Activated naive CD8-positive, alpha-beta T cell treated with anti-CD3 and anti-CD28 coated beads, Interleukin-2, amount 50 U/mL, for 16 hours (primary cell): ENCODE data around the gene ADAM17.
"Not testable (repeated sequence)": the region's sequence is repeated elsewhere in the genome, so short reads cannot be mapped to it uniquely, and the experiment has no call there.

Experiments
- DNase-seq: peaks from one replicate; pipeline ENCODE4 v3.0.0-alpha.2; 2020; ENCODE audit warnings: low read depth, low spot score

Gene ADAM17

GRCh38 chr2:9565436-9566153 is 10.0 kb upstream of the ADAM17 start:
- no peak for DNase-seq

- DNase-seq, result no peak
Observed at GRCh38 chr2:9560628-9561027, 5.0 kb upstream of the ADAM17 start.

GRCh38 chr2:9558948-9559381 is 3.3 kb upstream of the ADAM17 start:
- no peak for DNase-seq

DNA sequence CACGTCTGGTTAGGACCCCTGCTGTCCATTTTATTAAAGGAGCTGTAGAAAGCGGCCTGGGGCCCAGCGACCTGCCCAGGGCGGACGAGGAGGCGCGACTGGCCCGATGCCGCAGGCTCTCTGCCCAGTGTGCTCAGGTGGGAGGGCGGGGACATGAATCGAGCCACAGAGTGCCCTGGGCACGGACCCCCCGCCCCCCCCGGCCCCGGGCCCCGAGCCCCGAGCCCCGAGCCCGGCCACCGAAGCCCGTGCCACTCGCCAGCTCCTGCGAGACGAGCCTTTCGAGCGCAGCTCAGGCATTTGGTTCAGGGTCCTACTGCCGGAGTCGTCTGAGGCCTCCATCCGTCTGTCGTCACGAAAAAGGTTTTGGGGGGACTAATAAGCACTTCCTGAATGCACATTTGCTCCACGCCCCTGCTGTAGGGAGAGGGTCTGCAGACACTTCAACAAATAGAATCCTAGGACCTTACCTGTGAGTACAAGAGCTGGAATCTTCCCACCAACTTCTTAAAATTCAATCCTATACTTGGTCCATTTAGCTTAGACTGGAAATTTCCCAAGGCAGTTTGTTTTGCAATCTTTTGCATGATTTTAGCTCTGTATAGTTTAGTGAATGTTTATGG is 602 bp upstream of the ADAM17 start:
- no peak for DNase-seq

- DNase-seq, result no peak
Observed at GRCh38 chr2:9554921-9555296, 721 bp downstream of the ADAM17 start.

- DNase-seq, result no peak
Observed at GRCh38 chr2:9552219-9553178, 3.1 kb downstream of the ADAM17 start.

DNA sequence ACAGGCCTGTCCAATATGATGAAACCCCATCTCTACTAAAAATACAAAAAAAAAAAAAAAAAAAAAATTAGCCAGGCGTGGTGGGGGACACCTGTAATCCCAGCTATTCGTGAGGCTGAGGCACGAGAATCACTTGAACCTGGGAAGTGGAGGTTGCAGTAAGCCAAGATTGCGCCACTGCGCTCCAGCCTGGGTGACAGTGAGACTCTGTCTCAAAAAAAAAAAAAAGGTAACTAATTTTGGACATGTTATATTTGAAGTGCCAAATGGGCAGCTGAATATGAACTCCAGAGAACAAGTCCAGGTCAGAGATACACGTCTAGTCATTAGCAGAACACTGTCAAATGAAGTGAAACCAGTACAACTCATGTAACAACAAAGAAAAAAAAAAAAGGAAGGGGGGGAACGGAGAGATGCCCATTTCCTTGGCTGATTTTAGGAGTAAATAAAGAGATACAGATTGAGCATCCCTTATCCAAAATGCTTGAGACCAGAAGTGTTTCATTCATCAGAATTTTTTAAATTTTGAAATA is 4.7 kb downstream of the ADAM17 start:
- not testable (repeated sequence) for DNase-seq

GRCh38 chr2:9549420-9549819 is 6.2 kb downstream of the ADAM17 start:
- DNase-seq, result no peak

DNA sequence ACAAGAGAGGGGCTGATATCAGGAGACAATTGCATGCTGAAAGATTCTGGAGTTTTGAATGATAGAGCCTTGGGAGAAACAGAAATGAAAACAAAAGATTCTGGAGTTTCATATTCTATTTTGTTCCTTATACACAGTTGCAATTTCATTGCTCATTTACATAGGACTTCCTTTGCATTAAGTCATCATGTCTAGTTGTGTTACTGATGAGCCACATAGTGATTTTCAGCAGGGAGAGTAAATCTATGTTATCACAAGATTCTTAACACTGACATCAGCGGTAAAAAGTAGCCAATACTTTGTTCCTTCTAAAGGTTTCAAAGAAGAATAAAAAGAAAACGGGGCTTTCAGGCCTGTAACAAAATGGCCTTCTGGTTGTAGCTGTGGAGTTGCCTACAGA is 7.1 kb downstream of the ADAM17 start:
- no peak for DNase-seq

DNA sequence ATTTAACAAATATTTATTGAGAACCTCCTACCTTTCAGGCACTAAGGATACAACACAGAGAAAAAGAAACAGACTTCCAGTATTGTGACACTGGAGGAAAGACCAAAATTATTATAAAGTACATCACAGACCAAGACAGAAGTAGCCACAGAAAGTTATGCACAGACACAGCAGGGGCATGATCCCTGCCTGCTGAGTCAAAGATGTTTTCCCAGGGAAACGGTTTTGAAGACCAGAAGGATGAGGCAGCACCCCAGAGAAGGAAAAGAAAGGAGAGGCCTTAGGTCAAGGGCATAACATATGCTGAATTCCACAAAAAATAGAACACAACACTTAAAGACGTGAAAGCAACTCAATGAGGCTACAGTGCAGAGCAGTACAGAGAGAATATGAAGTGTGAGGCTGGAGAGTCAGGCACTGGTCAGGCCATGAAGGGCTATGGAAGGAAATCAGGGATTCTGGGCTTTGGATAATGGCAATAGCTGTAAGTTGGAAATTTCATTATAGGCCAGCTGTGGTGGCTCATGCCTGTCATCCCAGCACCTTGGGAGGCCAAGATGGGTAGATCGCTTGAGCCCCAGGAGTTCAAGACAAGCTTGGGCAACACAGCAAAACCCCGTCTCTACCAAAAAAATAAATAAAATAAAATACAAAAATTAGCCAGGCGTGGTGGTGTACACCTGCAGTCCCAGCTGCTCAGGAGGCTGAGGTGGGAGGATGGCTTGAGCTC is 8.2 kb downstream of the ADAM17 start:
- DNase-seq, result no peak

DNA sequence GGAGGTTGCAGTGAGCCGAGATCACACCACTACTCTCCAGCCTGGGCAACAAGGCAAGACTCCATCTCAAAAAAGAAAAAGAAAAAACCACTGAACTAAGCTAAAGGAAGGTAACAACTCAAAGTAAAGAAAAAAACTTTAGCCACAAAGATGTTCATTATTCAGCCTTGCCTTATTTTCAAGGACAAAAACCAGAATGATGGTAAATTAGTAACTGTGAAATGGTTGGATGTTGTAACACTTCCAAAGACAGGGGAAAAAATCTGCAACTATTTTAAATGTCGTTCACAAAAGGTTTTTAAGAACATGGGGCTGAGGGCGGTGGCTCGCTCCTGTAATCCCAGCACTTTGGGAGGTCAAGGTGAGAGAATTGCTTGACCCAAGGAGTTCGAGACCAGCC is 10.1 kb downstream of the ADAM17 start:
- no peak for DNase-seq

- no peak for DNase-seq
Observed at GRCh38 chr2:9543557-9543956, 12.1 kb downstream of the ADAM17 start.

DNA sequence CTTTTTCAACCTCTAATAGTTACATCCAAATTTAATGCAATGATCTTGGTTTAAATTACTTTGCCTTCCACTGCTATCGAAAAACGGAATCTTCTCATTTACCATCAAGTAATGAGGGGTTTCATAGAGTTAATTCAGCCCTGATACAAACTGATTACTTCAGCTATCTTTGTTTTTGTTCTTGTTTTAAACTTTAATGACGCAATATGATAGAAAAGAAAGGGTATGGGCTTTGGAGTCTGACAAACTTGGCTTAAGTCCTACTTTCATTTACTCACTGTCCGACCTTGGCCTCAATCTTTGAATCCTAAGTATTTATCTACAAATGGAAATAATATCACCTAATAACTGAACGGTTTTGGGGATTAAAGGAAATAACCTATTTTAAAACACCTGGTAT is 16.1 kb downstream of the ADAM17 start:
- no peak for DNase-seq

GRCh38 chr2:9538000-9538507 is 17.6 kb downstream of the ADAM17 start:
- no peak for DNase-seq

DNA sequence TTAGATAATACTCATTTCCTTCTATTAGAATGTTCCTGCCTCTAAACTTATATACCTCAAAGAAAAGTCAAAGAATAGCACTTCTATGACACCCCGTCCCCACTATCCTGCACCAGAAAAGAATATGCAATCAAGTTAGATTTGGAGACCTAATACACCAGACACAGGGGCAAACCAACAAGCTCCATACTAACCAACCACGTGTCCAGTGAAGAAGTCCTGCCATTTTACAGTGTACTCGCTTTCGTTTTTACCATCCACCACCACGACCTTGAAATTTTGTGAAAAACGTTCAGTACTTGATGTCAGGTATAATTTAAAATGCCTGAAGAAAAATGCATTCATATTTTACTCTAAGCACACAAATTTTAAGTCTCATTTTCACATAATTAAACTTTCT is 19.1 kb downstream of the ADAM17 start:
- no peak for DNase-seq

DNA sequence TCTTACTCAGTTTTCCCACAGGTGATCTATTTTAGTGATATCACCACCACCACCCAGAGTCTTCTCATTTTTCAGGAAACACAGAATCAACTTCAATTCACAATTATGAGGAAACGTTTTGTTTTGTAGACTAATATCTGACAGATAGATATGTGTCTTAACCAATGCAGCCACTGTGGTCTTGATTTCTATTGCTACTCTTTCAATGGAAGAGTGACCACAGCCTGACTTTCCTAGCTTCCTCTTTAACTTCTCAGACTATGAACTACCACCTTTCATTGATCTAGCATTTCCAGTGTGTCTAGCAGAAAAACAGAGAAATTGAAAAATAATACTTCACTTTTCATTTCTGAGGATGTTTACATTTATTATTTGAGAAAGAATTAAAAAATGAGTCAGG is 20.5 kb downstream of the ADAM17 start:
- DNase-seq, result no peak

DNA sequence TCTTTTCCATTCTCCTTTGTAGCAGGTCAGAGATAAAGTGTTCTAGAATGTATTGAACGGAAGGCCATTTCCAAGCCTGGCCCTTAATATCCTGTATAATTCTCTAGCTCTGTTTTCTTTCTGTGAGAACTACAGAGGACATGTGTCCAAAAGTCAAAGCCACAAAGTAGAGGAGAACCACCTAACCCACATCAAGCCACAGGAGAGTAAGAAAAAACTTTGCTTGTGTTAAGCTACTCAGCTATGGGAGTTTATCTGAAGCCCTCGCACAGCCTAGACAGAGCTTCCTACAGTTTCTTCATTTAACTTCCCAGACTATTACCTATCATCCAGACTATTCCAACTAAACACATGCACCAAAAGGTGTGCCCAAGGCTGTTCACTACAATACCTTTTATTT is 22.0 kb downstream of the ADAM17 start:
- DNase-seq, result no peak

GRCh38 chr2:9532421-9532820 is 23.2 kb downstream of the ADAM17 start:
- no peak for DNase-seq

DNA sequence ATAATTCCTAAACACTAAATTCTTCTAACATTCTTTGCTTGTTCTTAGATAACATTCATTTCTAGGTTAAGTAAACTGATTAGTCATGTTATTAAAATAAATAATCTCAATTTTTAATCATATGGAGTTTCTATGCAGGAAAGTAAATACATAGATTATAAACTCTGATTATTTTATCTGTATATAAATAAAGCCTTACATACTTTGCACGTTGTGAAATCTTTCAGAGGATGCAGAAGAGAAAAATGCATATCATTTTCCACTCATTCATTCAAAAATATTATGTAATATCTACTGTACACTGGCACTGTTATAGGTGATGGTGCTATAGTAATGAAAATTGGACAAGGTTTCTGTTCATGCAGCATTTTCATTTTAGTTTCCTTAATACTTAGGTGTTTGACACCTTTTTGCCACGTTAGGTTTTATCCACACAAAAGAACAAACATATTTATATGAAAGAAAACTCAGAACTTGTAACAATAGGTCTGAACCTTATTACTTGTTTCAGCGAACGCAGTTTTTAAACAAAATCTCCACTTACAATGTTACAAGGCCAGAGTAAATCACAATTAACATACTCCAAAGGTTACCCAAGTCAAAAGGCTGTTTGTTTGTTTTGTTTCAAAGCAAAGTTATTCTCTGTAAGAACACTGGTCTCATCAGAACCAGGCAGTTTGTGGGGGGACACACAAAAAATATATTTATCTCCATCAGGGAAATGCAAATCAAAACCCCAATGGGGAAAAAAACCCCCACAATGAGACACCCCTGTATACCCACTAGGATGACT is 27.4 kb downstream of the ADAM17 start:
- DNase-seq, result no peak

GRCh38 chr2:9525266-9525665 is 30.4 kb downstream of the ADAM17 start:
- no peak for DNase-seq
